NCI-H1930 (cell line): Measurements from ENCODE around the gene ABLIM2.

Source experiments
- DNase-seq, 2 experiments: peaks; one replicate each; lab custom pipeline; 2025; lab: John Stamatoyannopoulos, UW

ABLIM2 gene

DNA sequence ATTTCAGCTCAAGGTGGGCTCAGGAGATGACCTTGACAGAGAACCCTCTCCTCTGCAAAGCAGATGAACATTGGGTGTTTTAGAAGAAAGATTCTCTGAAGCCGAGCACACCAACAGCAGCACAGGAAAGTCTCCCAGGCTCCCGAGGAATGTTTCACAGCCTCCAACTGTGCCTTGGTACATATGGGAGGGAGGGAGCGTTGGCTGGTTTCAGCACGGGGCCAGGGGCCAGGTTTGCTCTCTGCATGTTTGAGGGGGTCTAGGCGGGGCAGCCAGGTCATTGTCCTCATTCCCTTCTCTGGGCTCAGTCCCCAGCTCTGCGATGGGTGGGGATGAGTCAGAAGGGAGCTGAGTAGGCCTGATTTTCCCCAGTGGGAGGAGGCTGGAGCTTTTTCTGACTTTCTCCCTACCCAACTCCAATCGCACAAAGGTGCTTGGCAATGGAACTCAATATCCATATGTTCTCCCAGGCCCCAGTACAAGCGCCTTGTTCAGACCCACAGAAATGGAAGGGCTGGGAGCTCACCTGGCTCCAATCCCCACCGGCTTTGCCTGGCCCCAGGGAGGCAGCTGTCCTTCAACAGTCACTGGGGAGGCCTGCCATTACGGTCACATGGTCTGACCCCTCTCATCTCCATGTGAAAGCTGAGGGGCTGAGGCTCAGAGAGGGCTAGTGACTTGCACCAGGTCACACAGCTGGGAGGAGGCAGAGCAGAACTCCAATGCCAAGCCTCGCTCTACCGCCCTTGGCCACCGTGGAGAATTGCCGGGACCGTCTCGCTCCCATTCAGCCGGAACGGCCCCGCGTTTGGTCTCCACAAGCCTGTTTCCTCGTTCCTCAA lies 110.6 kb downstream of the ABLIM2 start:
- DNase-seq = no peak

DNA sequence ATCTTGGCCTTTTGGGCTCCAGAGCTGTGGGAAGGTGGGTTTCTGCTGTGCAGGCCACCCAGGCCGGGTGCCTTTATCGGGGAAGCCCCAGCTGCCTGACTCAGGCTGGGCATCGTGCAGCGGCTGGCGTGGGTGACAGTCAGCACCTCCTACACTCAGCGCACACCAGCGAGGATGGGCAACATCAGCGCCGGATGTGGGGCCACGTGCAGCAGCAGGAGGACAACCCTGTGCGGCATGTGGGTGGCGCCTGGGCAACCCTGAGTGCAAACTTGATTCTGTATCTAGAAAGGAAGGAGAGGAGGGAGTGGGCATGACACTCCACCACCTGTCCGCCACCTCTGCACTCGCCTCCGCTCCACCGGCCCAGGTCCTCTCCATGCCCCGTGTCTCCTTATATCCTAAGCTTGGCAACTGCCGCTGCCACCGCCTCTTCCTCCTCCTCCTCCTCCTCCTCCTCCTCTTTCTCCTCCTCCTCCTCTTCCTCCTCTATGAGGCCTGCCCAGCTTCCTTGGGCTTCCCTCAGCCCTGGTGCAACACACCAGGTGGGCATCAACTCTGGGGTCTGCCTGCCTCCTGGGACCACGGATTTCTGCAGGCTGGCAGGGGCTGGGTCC lies 111.6 kb downstream of the ABLIM2 start:
- DNase-seq = no peak

DNA sequence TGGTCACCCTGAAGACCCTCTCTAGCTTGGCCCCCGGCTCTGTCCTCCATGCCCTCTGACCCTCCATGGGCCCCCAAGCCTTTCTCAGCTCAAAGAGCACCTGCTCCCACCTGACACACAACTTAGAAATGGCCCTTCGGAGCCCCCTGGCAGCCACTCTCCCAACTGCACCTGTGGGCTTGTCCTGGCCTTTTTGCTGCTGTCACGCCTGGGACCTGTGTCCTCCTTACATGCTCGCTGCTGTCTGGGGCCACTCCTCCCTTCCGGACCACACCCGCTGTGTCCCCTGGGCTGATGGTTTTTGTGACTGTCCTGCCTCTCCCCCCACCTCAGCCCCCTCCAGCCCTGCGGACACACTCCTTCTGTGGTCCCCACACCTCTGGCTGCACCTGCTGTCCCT lies 112.7 kb downstream of the ABLIM2 start:
- DNase-seq = no peak

DNA sequence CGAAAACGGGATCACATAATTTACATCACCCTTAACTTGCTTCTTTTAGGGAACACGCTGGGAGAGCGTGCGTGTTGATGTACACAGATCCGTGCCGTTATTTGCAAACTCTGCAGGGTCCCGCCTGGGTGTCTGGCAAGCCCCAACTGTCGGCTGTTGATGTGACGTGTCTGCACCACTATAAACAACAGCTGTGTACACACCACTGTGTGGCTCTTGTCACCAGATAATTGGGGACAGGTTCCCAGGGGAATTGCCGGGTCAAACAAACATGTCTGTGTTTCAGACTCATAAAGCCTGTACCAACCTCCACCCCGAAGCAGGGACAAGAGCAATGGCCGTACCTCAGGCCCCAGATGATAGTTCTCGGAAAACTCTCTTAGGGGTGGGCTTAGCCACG lies 113.9 kb downstream of the ABLIM2 start:
- peak; percentile 98 to 99 for DNase-seq

DNA sequence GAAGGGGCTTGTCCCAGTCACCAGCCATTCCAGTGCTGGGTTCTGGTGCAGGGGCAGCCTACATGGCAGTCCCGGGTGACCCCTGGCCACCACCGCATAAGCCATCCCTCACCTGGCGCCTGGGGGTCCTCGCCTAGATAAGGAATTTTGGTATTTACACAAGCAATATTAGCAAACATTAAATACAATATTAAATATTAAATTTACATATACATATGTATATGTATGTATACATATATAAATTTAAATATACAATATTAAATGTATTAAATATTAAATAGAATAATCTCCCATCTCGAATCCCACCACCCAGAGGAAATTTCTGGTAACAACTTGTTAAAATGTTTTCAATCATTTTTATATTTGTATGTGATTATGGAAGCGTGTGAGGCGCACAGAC lies 114.4 kb downstream of the ABLIM2 start:
- no peak for DNase-seq

DNA sequence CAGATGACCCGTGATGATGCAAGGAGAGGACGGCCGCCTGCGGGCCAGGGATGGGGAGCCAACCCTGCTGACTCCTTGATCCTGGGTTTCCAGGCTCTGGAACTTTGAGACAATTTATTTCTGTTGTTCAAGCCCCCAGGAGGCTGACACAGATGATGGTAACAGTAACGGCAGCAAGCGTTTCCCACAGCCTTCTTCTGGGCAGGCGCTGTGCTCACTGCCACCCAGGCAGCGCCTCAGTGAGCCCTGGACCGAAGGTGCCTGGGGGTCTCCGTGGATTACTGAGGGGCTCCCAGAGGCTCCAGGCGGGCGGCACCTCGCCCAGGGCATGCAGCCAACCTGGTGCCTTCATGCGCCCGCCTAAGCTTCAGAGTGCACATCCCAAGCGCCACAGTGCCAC lies 115.0 kb downstream of the ABLIM2 start:
- no peak for DNase-seq

DNA sequence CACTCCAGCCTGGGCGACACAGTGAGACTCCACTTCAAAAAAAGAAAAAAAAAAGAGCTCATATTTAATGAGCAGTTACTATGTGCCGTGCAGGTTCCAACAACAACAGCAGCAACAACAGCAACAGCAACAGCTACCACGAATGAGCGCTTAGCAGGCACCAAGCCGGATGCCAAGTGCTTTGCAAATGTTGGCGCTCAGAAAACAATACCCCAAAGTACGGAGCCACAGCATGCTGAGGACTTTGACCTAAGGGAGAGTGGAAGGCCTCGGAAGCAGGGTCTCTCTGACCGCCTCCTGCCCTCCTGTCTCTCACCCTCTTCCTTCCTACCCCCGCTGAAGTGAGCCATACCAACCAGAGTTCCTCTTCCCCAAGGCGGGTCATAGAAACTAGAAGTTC lies 116.7 kb downstream of the ABLIM2 start:
- DNase-seq = no peak

DNA sequence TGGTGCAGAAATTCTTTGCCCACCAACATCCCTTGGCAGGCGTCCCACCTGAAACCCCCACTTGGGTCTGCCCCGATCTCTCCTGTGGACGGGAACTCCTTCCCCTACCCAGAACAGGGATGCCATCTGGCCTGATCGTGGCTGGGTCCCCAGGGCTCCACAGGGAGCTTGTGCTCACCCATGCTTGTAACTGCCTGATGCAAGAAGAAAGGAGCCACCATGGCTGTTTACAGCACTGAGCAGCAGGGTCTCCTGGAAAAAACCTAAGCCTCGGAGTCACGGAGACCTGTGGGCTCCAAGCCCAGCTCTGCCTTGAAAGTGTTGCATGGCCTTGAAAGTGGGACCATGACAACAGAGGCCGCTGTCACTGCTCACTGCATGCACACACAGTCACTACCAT lies 117.4 kb downstream of the ABLIM2 start:
- no peak for DNase-seq

DNA sequence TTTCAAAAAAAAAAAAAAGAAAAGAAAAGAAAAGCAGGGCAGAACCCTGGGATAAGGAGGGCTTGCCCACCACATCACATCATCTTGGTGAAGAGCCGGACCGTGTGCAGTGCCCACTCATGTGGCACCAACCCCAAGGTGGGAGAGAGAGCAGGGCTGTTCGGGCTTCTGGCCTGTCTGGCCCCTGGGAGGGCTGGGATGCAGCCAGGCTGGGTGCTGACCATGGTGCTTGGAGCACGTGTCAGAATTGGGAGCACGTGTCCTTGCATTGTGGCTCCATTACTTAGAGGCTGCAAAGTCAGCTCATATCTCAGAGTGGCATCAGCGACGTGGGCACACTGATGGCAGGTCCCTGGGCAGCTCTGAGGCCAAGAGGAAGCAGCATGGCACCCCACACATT lies 118.0 kb downstream of the ABLIM2 start:
- DNase-seq = no peak

DNA sequence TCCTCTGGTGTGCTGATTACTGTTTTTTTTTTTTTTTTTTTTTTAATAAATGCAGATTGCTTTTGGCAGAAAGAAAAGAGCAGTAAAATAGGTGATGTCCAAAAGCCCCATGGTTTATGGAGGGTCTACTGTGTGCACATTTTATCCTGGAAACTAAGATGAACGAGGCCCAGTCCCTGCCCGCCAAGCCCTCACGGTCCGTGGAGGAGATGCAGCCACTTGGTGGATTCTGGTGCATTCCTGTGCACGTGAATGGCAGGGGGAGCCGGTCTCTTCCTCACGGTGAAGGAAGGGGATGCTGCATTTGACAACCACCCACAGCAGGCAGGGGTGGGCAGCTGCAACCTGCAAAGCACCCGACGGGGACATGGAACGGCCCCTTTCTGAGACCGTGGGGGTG lies 118.8 kb downstream of the ABLIM2 start:
- DNase-seq = no peak

DNA sequence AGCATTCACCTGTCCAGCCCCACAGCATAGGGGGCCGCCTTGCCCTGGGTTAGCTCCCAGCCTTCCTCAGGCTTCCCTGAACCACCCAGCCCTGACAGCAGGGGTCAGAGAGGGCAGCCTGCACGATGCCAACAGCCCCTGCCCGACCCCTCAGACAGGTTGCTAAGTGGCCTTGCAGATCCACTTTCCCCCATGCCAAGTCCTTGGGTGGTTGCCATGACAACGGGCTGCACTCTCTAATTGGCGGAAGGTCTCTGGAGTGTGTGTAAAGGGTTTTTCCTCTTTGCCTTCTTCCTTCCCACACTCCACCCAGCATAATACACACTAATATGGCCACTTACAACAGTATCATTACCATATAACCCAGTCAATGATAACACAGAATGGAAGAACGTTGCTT lies 119.3 kb downstream of the ABLIM2 start:
- DNase-seq = peak in 1 of 2 experiments; percentile 42

DNA sequence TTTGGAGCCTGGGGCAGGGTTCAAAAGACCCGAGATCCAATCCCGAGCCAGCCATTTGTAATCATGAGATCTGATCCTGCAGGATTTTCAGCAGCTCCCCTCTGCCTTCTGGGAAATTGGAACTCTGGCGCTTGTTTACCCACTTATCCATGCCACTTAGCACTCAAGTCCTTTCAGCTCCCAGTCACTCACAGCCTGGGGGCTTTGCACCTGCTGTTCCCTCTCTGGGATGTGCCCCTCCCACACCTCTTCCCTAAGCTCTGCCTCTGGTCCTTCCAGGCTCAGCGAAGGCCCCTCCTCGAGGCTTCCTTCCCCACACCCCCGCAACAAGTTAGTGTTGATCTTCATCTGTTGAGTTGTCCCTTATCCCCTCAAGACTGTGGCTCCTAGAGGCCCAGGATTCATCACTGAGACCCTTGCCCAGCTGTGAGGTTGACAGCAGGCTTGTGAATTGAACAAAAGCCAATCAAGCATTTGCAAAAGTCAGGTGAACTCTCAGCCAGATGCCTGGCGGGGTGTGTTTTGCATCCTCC lies 119.8 kb downstream of the ABLIM2 start:
- peak in 1 of 2 experiments; percentile 33 for DNase-seq

DNA sequence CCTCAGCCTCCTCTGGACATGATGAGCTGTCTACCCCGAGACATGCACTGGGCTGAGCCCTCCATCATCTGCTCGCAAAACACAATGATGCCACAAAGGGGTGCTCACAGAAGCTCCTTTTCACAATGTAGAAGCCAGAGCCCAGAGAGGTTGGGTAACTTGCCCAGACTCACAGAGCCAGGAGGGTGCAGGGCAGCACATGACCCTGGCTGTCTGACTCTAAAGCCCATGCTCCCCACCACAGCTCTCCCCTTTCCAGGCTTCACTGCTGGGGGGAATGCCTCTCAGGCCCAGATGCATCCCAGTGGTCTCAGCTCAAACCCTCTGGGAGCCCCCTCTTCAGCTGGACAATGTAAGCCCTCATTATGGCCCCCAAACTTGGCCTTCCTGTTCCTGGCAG lies 120.5 kb downstream of the ABLIM2 start:
- DNase-seq = no peak

DNA sequence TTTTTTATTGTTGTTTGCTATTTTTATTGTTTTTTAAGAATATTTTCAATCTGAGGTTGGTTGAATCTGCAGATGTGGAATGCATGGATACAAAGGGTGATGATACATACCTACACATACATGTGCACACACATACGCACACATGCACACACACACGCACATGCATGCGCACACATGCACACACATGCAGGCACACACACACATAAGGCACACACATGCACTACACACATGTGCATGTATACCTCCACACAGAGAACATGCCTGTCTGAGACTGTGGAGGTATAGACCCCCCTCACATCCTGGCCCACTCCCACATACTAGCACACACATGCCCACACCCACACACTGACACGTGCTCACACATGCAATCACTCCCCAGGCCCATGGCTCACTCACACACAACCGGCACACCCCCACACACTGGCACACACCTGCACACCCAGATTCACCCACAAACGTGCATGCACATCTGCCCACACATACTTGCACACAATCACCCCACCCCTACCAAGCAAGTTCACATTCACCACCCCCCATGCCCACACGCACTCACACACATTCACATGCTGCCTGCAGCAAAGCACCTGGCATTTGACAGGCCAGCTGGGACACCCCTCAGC lies 121.4 kb downstream of the ABLIM2 start:
- DNase-seq = no peak

DNA sequence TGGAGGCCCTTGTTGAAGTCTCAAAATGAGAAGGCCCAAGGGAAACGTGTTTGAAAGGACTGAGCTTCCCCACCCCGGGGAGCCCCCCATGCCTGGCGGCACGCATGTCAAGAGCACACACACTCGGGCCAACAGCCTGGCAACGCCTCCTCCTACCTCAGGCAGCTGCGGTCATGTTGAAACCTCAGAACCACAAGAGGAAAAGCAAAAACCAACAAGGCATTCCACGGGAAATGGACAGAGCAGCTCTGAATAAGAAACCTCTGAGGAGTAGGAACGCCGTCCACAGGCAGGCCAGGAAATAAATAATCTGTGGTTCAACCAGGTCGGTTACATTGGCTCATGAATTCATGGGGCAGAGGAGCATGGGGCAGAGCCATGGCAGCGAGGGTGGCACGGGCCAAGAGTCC lies 123.2 kb downstream of the ABLIM2 start:
- DNase-seq = no peak

DNA sequence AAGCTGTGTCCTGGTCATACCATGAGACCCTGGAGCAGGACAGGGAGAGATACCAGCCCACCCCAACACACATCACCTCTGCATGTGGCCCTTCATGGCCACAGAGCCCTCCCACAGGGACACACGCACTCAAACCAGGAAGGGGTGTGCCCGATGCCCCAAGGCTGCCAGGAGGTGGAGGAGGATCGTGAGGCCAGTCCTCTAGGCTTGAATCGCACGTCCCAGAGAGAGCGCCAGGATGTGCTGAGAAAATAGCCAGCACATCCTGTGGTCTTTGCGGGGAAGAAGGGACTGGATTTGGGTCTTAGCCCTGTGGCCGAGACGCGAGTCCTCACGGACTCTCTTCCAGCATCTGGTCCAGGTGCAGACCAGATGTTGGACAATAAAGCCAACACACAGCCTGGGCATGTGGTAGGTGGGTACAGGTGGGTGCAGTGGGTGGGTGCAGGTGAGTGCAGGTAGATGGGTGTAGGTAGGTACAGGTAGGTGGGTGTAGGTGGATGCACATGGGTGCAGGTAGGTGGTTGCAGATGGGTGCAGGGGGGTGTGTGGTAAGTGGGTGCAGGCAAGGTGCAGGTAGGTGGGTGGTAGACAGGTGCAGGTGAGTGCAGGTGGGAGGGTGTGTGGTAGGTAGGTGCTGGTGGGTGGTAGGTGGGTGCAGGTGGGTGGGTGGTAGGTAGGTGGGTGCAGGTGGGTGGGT lies 124.6 kb downstream of the ABLIM2 start:
- no peak for DNase-seq

DNA sequence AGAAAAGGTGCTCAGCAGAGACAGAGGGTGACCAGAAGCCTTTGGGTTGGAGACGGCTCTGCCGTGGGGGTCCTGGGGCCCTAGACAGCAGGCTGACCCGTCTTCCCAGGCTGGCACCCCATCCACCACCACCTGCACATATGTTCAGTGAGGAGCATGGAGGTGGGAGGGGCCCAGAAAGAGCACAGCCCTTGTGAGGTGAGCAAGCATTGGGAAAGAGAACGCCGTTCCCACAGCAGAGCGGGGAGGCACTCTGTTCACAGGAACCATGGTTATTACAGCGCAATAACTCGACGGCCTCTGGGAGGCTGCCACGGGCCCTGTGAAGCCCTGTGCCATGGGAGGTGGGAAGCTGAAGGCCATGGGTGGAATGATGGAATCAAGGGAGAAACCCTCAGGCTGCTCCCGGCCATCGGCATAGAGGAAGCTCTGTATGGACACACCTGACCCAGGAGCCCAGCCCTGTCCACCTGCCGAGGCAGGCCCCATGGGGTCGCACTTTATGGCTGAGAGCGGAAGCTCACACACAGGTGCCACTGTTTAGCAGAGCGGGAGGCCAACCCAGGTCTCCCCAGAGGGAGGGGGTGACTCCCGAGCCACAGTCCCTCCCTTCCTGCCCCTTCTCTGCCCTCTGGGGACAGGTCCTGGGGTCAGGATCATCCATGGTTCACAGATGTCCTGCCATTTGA lies 125.4 kb downstream of the ABLIM2 start:
- no peak for DNase-seq

DNA sequence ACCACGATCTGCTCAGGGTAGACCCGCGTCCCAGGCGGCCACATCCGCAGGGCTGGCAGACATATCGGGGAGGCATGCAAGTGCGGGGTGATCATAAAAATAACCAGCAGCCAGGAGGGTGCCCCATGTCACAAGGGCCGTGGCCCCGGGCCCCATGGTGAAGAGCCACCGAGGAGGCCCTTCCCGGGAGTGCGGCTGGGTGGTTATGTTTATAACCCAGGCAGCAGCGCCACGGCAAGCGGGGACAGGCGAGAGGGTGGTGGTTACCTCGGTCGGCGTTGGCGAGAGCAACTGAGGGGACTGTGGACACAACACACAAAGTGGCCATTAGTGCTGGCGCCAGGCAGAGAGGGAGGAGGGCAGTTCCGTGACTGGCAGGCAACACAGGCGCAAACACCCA lies 126.2 kb downstream of the ABLIM2 start:
- no peak for DNase-seq

DNA sequence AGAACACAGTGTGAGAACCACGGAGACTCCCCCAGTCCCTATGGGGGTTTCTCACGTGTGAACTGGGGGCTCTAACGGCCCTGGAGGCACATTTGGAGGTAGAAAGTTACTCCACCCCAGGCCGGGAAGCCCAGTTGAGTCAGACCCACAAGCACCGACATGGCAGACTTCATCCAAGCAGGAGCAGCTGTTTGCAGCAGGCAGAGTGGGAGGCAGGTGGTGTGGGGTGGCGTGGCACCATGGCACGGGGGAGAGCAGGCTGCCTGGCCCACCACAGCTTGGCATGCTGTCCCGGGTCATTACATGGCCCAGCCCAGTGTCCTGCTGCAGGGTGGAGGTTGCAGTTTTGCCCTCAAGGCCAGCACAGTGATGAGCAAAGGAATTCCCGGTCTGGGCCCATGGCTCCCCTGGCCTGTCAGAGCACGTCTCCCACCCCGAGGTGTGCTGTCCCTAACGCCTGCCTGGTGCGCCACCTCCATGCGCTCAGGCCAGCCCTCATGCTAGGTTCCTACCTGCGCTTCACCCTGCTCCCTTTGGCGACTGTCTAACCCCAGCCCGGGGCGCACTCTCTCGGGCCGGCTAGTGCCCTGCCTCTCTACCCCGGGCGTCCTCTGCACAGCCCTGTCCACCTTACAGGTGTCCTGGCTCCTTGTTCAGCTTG lies 128.4 kb downstream of the ABLIM2 start:
- DNase-seq = no peak

DNA sequence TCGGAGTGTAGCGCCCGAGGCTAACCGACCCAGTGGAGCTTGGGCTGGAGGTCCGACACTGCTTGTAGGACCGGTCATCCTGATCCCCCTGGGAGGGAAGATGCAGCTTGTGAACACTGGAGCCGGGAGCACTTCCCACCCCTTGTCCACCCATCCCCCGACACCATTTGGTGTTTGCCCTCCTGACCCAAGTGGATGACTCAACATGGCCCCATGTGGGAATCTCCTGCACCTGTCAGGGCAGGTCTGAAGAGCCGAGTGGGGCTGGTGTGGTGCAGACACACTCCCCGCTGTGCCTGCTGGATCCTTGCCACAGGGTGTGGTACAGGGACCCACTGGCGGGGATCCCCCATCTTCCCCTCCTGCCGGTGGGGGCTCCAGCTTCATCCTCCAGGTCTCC lies 128.9 kb downstream of the ABLIM2 start:
- no peak for DNase-seq

DNA sequence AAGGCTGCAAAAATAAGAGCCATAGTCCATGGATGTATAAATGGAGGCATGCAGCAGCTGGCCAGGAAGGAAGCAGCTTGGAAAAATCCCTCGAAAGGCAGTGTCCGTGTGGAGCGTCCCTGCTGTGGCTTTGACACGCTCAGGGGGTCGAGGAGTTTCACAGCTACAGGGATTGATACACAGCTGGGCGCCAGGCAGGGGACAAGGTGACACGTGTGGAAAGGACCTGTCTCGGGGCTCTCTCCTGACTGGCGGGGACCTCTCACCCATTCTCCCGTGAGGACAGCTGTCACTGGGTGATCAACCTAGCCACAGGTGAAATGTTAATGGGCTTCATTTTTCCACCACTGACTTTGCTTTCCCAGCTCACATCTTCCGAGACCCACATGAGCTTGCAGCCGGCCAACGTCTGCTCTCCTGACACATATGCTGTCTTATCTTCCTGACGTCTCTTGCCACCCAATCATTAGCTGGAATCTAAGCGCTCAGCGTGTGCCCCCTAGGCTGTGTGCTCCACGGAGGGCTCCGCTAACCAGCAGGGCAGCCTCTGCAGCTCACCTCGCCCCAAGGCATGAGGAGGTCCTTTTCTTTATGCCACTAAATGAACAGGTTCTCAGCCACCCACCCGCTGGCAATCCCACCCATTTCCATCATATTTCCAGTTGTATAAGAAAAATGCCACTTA lies 129.6 kb downstream of the ABLIM2 start:
- DNase-seq = no peak
